ENCODE results near the gene SORCS2. TPM values are rescaled to one million over a fixed set of nuclear protein-coding genes. Genes with fewer than 3 reads are reported as not detected.

Gene SORCS2
- total and polyA plus RNA-seq, 2 of the 13 experiments (the other 11 are each of a cell fraction or from before 2014, with no cell fraction given) = 0.82 to 1.0 TPM

- TF ChIP-seq PHB2 (IDR thresholded peaks at IDR 0.05; ENCODE audit: partially characterized antibody) (no peak), KLF11 (CRISPR knock-in tag; IDR thresholded peaks at IDR 0.05) (no peak), SNAI1 (CRISPR knock-in tag; IDR thresholded peaks at IDR 0.05; ENCODE audit: borderline replicate concordance) (no peak), HOXA5 (CRISPR knock-in tag; IDR thresholded peaks at IDR 0.05) (no peak), ZFAT (CRISPR knock-in tag; conservative IDR thresholded peaks at IDR 0.05) (no peak), HDAC6 (IDR thresholded peaks at IDR 0.05; ENCODE audit: low read depth, low read length) (no peak)
These were observed 437.3 kb downstream of the SORCS2 start (continued) for GRCh38 chr4:7629501-7630254.

DNA sequence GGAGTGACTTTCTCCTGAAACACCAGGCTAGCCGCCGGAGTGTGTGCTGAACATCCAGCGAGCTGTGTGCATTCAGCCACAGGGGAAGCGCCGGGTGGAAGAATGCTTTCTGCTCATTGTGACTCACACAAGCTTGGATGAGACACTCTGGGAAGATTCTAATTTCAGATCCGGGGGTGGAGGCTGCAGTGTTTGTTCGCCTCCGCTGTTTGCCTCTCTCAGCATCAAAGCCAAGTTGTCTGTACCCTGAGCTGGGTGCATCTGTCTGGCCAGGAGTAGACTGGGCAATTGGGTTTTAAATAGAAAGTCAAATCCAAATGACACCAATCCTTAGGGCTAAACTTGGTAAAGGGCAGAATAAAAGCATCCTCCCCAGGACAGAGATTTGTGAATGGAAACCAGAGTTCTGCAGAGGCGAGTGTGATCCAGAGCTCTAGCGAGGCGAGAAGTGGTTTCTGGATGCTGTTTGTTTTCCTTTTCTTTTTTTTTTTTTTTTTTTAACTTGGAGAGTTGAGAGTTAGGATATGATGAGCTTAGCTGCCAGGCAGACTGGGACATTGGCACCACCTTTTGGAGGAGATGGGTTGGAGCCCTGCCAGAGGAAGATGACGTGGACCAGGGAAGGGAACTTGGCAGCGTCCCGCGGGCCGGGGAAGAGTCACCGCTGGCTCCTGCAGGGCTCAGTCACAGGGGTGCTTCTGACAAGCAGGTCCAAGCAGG is 438.4 kb downstream of the SORCS2 start:
- no peaks in the 10 kb centered on the region for H4K20me1 ChIP-seq (ENCODE audit: insufficient read depth, low read length)
- FAIRE-seq (peak; percentile 85), DNase-seq (ENCODE audit: low spot score) (peak; percentile 79), ATAC-seq (peak; percentile 89)
- no peak overlapping the region for H2AFZ ChIP-seq (ENCODE audit: low read length)
- H3K27ac ChIP-seq (ENCODE audit: extremely low read length, insufficient read depth, low read length) = peak overlapping the region; percentile 64
- H3K27me3 ChIP-seq (ENCODE audit: control insufficient read depth in 1 of 2, insufficient read depth in 2 of 2, low read length in 2 of 2) = no peaks in the 10 kb centered on the region
- intact Hi-C loops (cut with micrococcal nuclease; ENCODE audit: unreplicated experiment) (loop anchor here (1.0 to 10.0 kb wide), 3 partner anchors 9 to 96 kb away; no protein-coding TSS in a partner anchor), in situ Hi-C loops (cut with HindIII; ENCODE audit: extremely low pct_ligation_motif_present, low pct_unique_long_range_greater_than_20kb) (no loop called here)
- CTCF ChIA-PET (ENCODE audit: low intra/inter-chr PET ratio, low total read pairs) = no interaction called here
- WGBS (ENCODE audit: low lambda C conversion rate) = 12% methylated on average over 13 of the region's 17 CpGs
- no peaks in the 10 kb centered on the region for H3K9me3 ChIP-seq (ENCODE audit: low read length)
- H3K4me3 ChIP-seq (replicated peaks in 1 of 3; ENCODE audit: insufficient read depth in 1 of 3, low read depth in 2 of 3, low read length in 3 of 3) = peak overlapping the region in 1 of 3 experiments; percentile 19; a peak in 2 of 6 replicates
- peak overlapping the region; percentile 68 for H3K4me2 ChIP-seq (ENCODE audit: low read depth, low read length)
- H3K9ac ChIP-seq (ENCODE audit: insufficient read depth, low read depth, low read length) = peak overlapping the region; percentile 43; the same call in 1 of the 2 replicates
- no peaks in the 10 kb centered on the region for H3K79me2 ChIP-seq (ENCODE audit: insufficient read depth, low read length)
- POLR2A ChIA-PET = interaction anchor here (0.5 to 3.9 kb wide), 8 partner anchors 8 to 99 kb away, joined by 3 to 24 read pairs (median 10); no protein-coding TSS in a partner anchor
- H3K4me1 ChIP-seq (ENCODE audit: insufficient read depth, low read length) = peaks cover 43% of the 10 kb centered on the region
- no peaks in the 10 kb centered on the region for H3K36me3 ChIP-seq (replicated peaks in 1 of 2; ENCODE audit: control insufficient read depth in 1 of 2, insufficient read depth in 2 of 2, low read length in 2 of 2)
- TSS peak; percentile 46 for BruUV-seq (replicated peaks)
- no peak for TF ChIP-seq MAFF (IDR thresholded peaks at IDR 0.05; ENCODE audit: low read depth, low read length)
- no peak for TF ChIP-seq FOXP1 (IDR thresholded peaks at IDR 0.05)
- 0 out of 2 replicates have a peak, but pooled peaks have one; percentile 7 for TF ChIP-seq FOXP1 (CRISPR knock-in tag; IDR thresholded peaks at IDR 0.05)
- TF ChIP-seq, protein P1, sequence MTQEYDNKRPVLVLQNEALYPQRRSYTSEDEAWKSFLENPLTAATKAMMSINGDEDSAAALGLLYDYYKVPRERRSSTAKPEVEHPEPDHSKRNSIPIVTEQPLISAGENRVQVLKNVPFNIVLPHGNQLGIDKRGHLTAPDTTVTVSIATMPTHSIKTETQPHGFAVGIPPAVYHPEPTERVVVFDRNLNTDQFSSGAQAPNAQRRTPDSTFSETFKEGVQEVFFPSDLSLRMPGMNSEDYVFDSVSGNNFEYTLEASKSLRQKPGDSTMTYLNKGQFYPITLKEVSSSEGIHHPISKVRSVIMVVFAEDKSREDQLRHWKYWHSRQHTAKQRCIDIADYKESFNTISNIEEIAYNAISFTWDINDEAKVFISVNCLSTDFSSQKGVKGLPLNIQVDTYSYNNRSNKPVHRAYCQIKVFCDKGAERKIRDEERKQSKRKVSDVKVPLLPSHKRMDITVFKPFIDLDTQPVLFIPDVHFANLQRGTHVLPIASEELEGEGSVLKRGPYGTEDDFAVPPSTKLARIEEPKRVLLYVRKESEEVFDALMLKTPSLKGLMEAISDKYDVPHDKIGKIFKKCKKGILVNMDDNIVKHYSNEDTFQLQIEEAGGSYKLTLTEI (CRISPR knock-in tag; conservative IDR thresholded peaks at IDR 0.05) = no peak
- TF ChIP-seq NFIC (IDR thresholded peaks at IDR 0.05; ENCODE audit: low read length) = peak; percentile 7; the same call in 1 of the 2 replicates
- TF ChIP-seq TBP (CRISPR knock-in tag; IDR thresholded peaks at IDR 0.05) = no peak
- no peak for TF ChIP-seq ZNF256 (CRISPR knock-in tag; conservative IDR thresholded peaks at IDR 0.05)
- no peak for TF ChIP-seq PAX8 (CRISPR knock-in tag; IDR thresholded peaks at IDR 0.05; ENCODE audit: borderline replicate concordance)
- peak; percentile 62 for TF ChIP-seq RARA (CRISPR knock-in tag; IDR thresholded peaks at IDR 0.05)
- TF ChIP-seq, protein P2, sequence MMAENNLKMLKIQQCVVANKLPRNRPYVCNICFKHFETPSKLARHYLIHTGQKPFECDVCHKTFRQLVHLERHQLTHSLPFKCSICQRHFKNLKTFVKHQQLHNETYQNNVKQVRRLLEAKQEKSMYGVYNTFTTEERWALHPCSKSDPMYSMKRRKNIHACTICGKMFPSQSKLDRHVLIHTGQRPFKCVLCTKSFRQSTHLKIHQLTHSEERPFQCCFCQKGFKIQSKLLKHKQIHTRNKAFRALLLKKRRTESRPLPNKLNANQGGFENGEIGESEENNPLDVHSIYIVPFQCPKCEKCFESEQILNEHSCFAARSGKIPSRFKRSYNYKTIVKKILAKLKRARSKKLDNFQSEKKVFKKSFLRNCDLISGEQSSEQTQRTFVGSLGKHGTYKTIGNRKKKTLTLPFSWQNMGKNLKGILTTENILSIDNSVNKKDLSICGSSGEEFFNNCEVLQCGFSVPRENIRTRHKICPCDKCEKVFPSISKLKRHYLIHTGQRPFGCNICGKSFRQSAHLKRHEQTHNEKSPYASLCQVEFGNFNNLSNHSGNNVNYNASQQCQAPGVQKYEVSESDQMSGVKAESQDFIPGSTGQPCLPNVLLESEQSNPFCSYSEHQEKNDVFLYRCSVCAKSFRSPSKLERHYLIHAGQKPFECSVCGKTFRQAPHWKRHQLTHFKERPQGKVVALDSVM (CRISPR knock-in tag; IDR thresholded peaks at IDR 0.05) = peak; percentile 80
- no peak for TF ChIP-seq HDAC2 (CRISPR knock-in tag; IDR thresholded peaks at IDR 0.05)
- TF ChIP-seq RFXAP (CRISPR knock-in tag; IDR thresholded peaks at IDR 0.05; ENCODE audit: borderline replicate concordance) = no peak
- TF ChIP-seq, protein P3, sequence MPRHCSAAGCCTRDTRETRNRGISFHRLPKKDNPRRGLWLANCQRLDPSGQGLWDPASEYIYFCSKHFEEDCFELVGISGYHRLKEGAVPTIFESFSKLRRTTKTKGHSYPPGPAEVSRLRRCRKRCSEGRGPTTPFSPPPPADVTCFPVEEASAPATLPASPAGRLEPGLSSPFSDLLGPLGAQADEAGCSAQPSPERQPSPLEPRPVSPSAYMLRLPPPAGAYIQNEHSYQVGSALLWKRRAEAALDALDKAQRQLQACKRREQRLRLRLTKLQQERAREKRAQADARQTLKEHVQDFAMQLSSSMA (CRISPR knock-in tag; IDR thresholded peaks at IDR 0.05) = no peak
